Measurements from ENCODE around the gene SCNN1A.

DNA sequence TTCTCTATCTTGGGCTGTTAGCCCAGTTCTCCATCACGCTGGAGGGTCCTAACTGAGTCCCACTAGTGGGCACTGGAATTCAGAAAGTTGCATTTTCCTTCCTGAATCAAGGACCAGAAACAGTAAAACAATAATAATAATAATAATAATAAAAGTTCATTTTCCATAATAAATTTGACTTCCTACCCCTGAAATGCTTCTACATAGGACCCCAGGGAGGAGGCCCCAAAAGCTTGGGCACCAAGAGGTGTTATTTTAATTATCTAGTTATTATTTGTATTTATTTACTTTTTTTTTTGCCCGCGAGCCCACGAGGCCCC is 12.4 kb downstream of the SCNN1A start:
- TF ChIP-seq, protein P1, sequence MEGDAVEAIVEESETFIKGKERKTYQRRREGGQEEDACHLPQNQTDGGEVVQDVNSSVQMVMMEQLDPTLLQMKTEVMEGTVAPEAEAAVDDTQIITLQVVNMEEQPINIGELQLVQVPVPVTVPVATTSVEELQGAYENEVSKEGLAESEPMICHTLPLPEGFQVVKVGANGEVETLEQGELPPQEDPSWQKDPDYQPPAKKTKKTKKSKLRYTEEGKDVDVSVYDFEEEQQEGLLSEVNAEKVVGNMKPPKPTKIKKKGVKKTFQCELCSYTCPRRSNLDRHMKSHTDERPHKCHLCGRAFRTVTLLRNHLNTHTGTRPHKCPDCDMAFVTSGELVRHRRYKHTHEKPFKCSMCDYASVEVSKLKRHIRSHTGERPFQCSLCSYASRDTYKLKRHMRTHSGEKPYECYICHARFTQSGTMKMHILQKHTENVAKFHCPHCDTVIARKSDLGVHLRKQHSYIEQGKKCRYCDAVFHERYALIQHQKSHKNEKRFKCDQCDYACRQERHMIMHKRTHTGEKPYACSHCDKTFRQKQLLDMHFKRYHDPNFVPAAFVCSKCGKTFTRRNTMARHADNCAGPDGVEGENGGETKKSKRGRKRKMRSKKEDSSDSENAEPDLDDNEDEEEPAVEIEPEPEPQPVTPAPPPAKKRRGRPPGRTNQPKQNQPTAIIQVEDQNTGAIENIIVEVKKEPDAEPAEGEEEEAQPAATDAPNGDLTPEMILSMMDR (conservative IDR thresholded peaks at IDR 0.05 in 1 of 2, IDR thresholded peaks at IDR 0.05 in 1 of 2; ENCODE audit: low read depth in 1 of 2, low read length in 2 of 2) = no peak
- no peak for TF ChIP-seq EZH2 (IDR thresholded peaks at IDR 0.05; ENCODE audit: low read length, missing control alignments)
